Globus pallidus (tissue), 1 donor: ENCODE measurements around the gene ATAD3A.
A peak's percentile ranks its signal among the peaks of the same experiment; 100 is the strongest.
"Not testable (repeated sequence)": the region's sequence is repeated elsewhere in the genome, so short reads cannot be mapped to it uniquely, and the experiment has no call there.

Experiments used
- DNase-seq: peaks from one replicate; pipeline ENCODE4 v3.0.0-alpha.2; 2015; ENCODE audit warnings: low spot score

The ATAD3A gene

DNA sequence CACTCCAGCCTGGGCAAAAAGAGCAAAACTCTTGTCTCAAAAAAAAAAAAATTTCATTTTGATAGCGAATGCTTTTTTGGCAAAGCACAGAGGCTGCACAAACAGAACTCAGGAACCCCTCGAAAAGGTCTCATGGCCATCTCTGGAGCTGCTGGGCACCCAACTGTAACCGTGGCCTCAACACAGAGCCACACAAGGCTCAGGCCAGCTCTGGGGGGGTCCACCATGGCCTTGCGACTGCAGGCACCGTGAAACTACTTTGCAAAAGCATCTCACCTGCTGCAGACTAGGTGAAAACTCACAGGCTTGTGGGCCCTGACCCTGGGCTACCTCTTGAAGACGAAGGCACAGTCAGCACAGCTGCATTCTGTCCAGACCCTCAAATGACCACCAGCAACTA lies 44.5 kb downstream of the ATAD3A start:
- DNase-seq: no peak

DNA sequence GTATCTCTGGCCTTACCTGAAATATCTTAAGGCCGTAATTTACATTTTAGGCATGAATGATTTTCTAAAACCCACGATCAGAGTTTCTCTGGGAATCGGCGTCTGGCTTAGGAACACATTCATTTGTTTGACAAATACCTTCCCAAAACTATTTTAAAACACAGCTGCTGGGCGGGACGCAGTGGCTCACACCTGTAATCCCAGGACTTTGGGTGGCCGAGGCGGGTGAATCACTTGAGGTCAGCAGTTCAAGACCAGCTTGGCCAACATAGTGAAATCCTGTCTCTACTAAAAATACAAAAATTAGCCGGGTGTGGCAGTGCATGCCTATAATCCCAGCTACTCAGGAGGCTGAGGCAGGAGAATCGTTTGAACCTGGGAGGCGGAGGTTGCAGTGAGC lies 45.0 kb downstream of the ATAD3A start:
- not testable (repeated sequence) for DNase-seq

DNA sequence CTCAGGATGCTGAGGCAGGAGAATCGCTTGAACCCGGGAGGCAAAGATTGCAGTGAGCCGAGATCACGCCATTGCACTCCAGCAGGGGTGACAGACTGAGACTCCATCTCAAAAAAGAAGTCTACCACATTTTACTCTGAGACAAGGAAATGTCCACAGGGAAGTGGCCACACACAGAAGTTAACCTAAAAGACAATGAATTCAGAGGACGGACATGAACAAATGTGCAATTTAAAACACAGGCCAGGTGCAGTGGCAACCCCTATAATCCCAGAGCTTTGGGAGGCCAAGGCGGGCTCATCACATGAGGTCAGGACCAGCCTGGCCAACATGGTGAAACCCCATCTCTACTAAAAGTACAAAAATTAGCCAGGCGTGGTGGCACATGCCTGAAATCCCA lies 45.7 kb downstream of the ATAD3A start:
- not testable (repeated sequence) for DNase-seq

DNA sequence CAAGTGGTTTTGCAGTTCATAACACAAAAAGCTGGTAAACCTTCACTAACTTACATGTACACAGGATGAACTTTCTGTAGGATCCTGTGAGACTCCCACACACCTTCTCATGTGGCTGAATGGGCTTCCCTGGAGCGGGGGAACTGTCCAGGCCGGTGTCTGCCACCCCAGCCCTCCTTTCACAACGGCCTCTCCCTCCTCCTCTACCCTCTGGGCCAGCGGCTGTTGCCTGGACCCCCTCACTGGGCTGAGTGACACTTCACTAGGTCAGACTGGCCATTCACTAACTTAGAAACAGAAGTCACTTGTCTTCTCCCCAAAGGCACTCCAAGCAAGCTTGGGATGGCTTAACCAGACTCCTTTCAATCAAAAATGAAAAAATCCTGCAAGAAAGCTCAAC lies 46.6 kb downstream of the ATAD3A start:
- no peak for DNase-seq

DNA sequence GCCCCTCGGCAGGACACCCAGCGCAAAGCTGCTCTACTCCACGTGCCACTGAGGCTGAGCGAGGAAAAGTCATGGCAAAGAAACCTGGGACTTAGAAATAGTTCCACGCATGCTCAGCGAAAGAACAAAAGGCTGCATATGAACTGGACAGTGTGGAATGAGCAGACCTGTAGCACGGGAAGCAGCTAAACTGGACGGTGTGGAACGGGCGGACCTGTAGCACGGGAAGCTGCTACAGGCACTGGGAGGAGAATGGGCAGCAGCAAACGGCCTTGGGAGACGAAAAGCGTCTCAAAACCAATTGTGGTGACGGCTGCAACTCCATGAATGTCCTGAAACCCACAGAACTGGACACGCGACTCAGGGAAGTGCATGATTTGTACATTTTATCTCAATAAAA lies 47.1 kb downstream of the ATAD3A start:
- DNase-seq: no peak

DNA sequence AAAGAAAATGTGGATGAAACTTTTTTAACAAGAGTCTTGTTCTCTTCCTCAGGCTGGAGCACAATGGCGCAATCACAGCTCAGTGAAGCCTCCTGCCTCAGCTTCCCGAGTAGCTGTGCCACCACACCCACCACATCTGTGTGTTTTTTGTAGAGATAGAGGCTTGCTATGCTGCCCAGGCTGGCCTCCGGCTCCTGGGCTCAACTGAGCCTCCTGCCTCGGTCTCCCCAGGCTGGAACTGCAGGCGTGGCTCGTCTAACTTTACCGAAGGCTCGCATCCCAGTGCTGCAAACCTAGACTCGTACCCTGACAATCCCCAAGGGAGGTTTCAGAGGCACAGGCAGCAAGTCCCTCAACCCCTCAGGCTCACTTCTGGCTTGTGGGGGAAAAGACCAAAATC lies 48.2 kb downstream of the ATAD3A start:
- no peak for DNase-seq

DNA sequence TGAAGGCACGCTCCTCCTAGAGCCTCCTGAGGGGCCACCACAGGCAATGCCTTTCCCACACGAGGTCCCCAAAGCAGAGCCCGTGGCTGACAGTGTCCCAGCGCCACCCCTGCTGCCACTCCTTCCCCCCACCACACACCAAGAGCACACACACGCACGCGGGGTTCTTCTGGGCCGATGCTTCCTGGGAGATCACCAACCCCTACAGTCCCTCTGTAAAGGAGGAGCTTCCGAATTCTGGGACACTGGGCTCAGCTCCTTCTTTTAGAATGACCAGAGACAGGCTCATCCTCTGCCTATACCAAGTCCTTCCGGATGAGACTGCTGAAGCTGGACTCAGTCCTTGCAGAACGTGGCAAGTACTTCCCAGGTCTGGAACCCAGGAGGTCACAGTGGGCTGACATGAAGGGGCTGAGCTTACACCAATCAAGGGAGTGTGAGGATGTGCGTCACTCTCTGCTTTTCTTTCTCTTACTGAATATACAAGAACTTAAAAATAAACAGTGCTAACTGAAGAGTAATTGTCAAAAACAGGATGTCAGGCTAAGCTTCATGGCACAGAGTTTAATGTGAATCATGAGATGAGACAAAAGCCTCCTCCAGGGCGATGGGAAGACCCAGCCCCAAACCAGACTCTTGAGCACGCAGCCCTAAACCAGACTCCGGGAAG lies 50.0 kb downstream of the ATAD3A start:
- no peak for DNase-seq

DNA sequence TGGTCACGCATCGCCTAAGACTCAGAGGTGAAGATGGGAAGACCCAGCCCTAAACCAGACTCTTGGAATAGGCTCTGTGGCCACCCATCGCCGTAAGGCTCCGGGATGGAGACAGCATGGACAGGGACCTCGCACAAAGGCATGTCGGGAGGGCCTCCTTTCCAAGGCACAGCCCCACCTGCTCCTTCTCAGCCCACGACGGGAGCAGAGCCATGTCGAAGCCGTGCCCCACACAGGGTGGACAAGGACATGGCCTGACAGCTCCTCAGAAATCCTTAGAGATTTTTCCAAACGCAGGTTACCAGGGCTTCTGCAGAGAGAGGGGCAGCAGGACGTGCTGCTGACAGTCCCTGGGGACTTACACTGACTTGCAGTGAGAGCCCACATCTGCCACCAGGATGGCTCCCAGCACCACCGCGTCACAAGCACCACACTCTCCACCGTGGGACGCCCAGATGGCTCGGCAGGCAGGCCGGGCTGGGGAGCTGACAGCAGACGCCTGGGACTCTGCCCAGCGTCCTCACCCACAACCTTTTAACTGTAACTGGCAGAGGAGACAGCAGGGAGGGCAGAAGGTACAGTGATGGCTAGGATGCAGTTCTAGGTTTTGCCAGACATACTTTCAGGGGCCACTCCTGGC lies 50.7 kb downstream of the ATAD3A start:
- no peak for DNase-seq

DNA sequence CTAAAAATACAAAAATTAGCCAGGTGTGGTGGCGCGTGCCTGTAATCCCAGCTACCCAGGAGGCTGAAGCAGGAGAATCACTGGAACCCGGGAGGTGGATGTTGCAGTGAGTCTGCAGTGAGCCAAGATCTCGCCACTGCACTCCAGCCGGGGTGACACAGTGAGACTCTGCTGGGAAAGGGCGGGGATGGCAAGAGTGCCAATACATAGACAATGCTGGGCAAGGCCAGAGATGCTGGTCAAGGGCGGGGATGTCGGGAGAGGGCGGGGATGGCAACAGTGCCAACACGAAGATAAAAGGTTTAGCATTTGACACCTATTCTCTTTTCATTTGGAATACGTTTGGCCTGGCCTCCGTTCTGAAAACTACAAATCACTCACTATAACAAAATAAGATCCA lies 51.7 kb downstream of the ATAD3A start:
- DNase-seq: no peak

DNA sequence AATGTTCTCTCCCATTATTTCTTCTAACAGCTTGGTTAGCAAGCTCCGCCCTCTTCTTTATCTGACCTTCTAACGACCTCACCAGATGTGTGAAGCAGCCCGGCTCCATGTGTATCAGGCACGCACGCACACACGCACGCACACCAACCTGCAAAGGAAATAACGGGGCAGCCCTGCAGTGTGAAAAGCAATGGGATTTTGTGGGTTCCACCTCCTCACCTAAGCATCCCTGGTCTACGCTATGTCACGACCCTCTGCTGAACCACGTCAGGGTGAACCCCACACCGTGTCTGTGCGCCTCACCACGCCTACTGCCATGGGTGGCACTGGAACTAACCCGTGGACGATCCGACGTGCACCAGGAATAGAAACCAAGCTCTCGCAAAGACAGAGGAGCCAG lies 52.3 kb downstream of the ATAD3A start:
- DNase-seq: no peak

DNA sequence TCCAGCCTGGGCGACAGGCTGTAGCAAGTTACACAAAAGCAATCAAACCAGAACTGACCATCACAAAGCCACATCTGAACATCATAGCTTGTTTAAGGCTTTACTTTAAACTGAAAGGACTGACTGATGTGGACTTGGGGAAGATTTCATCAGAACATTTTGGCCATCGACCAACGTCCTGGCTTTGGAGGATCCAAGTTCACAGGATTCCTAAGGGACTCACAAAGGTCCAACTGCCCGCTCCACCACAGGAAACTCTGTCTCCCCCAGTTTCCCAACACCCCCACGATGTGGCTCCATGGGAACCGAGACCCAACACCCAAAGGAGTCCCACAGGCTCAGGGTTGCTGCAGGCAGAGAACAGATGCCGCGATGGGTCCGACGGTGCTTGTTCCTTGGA lies 53.4 kb downstream of the ATAD3A start:
- DNase-seq: no peak

DNA sequence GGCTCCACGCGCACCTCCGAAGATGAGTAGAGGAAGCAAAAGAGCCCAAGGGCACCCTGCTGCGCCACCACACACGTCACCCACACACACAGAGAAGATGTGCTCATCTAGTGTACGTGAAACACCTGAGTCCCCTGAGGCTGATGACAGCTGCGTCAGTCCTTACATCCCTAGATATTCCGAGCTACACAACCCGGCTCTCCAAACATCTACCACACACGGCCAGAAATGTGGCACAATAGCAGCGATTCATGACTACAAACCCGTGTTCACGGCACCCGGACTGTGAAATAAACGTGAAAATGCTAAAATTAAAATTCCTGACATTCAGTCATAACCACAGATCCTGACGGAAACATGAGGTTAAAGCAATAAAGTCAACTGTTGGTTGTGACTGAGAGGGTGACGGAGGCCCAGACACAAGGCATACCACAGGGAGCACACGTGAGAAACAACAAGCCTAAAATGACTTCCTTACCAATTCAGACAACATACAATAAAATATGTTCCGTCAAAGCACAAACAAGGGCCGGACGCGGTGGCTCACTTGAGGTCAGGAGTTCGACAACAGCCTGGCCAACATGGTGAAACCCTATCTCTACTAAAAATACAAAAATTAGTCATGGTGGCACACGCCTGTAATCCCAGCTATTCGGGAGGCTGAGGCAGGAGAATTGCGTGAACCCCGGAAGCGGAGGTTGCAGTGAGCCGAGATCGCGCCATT lies 55.4 kb downstream of the ATAD3A start:
- no peak for DNase-seq

DNA sequence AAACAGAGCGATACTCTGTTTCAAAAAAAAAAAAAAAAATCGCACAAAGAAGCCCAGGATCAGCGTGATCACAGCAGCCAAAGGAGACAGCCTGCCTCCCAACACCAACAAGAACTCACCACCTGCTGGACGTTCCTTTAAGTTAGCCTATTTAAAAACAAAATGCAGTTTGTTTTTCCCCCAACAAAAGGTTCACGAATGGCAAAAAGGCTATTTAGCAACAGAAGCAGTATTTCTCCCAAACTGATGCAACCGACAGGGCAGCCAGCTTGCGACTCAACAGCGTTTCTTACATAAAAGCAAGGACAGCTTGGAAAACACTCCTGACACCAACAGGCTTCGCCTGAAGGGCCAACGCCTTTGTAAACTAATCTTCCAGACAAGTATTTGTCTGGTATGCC lies 55.9 kb downstream of the ATAD3A start:
- DNase-seq: peak; percentile 31

DNA sequence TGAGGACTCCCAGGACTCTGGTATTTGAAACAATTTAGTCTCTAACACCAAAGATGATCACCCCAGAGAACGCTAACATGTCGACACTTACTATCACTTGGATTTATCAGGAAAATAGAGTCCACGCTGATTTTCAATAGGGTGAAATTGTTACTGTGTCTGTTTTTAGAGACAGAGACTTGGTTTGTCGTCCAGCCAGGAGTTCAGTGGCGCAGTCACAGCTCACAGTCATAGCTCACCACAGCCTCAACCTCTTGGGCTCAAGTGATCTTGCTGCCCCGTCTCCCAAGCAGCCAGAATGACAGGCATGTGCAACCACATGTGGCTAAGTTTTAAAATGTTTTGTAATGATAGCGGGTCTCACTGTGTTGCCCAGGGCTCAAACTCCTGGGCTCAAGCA lies 57.4 kb downstream of the ATAD3A start:
- no peak for DNase-seq

DNA sequence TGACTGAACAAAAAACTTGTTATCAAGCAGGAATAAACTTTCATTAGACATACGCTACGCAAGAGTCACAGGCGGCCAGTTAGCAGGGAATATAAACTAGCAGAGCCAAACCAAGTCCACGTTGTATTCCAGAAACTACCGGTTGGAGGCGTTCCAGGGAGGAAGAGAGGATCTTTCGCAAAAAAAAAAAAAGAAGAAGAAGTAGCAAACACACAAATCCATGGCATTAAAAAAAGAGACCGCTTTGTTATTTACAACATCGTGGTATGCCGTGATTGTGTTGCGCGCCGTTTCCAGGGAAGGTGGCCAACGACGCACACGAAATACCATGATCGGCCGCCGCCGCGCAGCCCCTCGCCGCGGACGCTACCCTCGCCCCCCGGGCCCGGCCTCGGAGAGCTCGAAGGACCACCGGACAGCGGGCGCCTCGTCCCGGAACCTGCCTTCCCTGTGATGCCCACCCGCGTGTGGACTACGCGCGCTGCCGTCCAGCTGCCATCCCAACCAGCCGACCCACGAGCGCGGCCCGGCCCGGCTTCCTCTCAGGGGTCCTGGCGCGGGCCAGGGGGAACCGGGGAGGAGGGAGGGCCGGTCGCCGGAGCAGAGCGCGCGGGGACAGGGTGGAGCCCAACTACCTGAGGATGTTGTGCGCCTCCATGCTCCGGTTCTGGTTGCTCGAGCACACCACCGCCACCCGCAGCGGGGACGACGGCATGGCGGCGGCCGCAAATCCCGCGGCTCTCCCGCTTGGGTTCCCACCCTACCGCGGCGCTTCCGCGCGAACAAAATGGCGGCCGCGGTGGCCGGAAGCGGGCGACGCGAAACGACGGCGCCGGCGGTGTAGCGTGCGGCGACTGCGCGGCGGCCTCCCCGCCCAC lies 62.1 kb downstream of the ATAD3A start:
- no peak for DNase-seq

DNA sequence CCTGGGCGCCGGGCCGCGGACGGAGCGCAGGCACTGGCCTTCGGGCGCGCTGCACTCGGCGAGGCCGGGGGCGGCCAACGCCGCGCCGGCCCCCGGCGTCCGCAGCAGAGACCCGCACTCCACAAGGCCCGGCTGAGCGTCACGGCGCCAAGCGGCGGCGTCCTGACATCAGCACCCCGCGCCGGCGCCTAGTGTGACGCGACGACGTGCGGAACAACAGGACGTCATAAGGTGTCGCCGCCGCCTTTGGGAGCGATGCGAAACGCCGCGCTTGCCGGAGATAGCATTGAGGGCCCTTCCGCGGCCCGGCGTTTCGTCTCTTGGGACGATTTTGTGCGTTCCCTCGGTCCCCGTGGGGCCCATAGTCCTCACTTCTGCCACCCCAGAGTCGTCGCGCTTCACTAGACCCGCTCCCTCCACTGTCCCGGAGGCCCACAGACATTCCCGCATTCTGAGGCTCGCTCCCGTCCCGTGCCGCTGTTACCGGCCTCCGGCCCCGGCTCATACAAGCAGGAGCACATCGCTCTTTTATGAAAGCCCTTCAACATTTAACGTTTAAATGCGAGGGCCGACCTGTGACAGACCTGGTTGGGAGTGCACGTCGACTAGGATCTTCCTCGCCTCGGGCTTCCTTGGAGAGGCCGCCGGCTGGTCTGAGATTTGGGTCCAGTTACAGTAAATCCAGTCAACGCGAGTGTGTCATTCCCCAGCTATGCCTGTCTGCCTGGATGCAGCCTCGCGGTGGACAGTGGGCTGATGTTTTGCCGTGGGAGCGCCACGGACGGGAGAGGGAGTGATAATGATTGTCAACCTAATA lies 63.0 kb downstream of the ATAD3A start, which contains the start of gene SSU72:
Gene SSU72 (minus strand): TSS at position 143 of the 817 bp plus-strand sequence. CDS start 306 bp downstream, outside the sequence.
- DNase-seq: peak; percentile 81

DNA sequence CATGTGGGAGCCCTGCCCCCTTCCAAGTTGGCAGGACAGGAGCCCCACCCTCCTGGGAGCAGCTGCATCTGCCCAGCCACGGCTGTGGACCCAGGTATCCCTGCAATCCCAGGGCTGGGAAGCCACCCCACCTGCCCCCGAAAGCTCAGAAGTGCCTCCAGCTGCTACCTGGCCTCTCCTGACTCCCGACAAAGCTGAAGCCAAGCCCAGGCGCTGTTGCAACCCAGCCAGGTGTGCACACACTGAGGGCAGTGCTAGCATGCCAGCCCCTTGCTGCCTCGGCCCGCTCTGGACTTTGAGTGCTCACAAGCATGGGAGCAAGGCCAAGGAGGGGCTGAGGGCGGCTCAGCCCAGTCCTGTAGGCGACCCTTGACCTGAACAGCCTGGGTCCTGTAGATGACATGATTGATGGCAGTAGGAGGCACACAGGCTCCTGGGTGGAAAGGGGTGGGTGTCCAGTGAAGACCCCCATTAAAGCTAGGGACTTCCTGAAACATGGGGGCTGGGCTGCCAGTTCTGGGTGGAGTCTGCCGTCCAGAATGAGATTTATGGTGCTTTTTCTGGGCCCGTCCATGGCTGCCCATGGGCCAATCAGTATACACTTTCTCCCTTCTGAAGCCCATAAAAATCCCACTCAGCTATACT lies 65.5 kb downstream of the ATAD3A start:
- DNase-seq: no peak

DNA sequence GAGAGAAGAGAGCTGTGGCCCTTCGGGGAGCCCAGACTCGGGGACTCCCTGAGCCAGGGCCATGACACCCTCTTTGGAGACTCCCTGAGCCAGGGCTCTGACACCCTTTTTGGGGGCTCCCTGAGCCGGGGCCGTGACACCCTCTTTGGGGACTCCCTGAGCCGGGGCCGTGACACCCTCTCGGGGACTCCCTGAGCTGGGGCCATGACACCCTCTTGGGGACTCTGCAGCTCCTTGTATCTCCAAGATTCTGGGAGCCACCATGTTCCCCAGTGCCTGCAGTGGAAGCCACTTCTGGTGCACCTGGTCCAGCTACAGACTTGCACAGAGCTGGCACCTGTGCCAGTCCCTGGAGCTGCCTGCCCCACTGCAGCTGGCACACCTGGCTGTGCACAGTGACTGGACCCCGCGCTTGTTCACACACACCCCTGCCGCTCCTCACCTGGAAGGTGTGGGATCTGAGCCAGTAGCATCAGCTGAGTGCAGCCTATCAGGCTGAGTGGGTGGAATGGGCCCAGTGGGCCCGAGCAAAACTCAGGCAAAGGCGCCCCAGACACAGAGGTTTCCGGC lies 66.5 kb downstream of the ATAD3A start:
- no peak for DNase-seq

DNA sequence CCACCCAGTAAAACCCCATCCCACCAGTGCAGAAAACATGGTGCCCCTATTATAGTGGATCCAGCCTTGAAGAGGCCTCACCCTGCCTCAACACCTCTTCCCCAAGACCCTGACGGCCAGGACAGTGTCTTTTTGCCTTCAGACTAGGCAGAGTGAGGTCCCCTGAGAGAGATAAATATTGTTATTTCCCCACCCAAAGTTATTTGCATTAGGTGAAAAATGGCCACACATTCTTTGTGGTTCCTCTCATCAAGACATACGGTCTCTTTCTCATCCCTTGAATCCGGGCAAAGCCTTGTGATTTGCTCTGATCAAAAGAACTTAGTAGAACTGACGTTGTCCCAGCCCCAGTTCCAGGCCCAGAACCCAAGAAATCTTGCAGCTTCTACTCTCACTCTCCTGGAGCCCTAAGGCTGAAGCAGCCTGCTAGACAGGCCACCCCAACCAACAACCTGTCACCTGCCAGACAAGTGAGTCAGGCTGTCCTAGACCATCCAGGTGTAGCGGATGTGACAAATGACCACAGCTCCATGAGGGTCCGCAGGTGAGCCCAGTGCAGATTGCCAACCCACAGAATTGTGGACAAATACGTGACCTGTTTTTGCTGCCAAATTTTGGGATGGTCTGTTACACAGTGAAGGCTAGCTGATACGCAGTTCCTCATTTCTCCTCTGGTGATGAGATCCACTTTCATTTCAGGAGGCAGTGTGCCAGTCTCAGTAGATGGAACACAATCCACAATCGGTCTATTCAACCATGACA lies 70.8 kb downstream of the ATAD3A start:
- DNase-seq: no peak
